Vagina (tissue), 2 donors: ENCODE measurements around the gene MBTPS1. TPM values are rescaled to one million over a fixed set of nuclear protein-coding genes. Genes with fewer than 3 reads are reported as not detected.

Experiments used
- DNase-seq, 2 donors: peaks; one replicate each; pipeline ENCODE4 v3.0.0-alpha.2; 2017; ENCODE audit errors: extremely low spot score in 2 of 2
- H3K27ac ChIP-seq: fragments of 200-600 bp; sonication (generic); one replicate; pipeline ENCODE4 v1.5.1; 2019
- H3K27me3 ChIP-seq: fragments of 200-600 bp; sonication (generic); one replicate; pipeline ENCODE4 v1.5.1; 2019
- H3K36me3 ChIP-seq, 2 donors: fragments of 200-600 bp; sonication (generic); one replicate each; pipeline ENCODE4 v1.5.1; 2017 to 2019
- H3K4me1 ChIP-seq: fragments of 200-600 bp; sonication (generic); one replicate; pipeline ENCODE4 v1.5.1; 2019
- H3K4me3 ChIP-seq, 2 donors: fragments of 200-600 bp; sonication (generic); 1 replicate in 1 of 2; 2 replicates in 1 of 2; pipeline ENCODE4 v1.5.1; 2016 to 2019
- H3K9me3 ChIP-seq: fragments of 200-600 bp; sonication (generic); one replicate; pipeline ENCODE4 v1.5.1; 2019
- POLR2A ChIP-seq, 2 donors: fragments of 450-650 bp; IDR thresholded peaks; one replicate each; pipeline ENCODE4 v1.6.1; 2017; ENCODE audit warnings: antibody characterized with exemption in 2 of 2, mild to moderate bottlenecking in 2 of 2, moderate library complexity in 2 of 2
- POLR2AphosphoS5 ChIP-seq, 2 donors: sonication (generic); formaldehyde crosslinking; IDR thresholded peaks; one replicate each; pipeline ENCODE4 v1.9.0; 2017; ENCODE audit warnings: antibody characterized with exemption in 2 of 2, mild to moderate bottlenecking in 2 of 2, low read depth in 1 of 2; ENCODE audit not compliant: insufficient read depth in 1 of 2
- intact Hi-C: fragments of 100-400 bp; cut with DNase I; formaldehyde crosslinking; loops from one replicate; pipeline ENCODE4 v1.15.1; 2023
- total RNA-seq: library from RNA; depleted of rRNA; stranded (reverse); fragments of >200 nt; gene quantifications from one replicate; pipeline ENCODE4 v1.2.3, GENCODE V29; 2016
- TF ChIP-seq, protein P1 (sequence below), 3 experiments: fragments of 450-650 bp in 2 of 3; fragments of 200-600 bp in 1 of 3; sonication (generic) in 1 of 3; IDR thresholded peaks; one replicate each; pipeline ENCODE4 v1.5.1; 2017 to 2019; ENCODE audit warnings: antibody characterized with exemption in 3 of 3, mild to moderate bottlenecking in 2 of 3, moderate library complexity in 2 of 3

Gene MBTPS1
- 71.0 TPM for total RNA-seq

DNA sequence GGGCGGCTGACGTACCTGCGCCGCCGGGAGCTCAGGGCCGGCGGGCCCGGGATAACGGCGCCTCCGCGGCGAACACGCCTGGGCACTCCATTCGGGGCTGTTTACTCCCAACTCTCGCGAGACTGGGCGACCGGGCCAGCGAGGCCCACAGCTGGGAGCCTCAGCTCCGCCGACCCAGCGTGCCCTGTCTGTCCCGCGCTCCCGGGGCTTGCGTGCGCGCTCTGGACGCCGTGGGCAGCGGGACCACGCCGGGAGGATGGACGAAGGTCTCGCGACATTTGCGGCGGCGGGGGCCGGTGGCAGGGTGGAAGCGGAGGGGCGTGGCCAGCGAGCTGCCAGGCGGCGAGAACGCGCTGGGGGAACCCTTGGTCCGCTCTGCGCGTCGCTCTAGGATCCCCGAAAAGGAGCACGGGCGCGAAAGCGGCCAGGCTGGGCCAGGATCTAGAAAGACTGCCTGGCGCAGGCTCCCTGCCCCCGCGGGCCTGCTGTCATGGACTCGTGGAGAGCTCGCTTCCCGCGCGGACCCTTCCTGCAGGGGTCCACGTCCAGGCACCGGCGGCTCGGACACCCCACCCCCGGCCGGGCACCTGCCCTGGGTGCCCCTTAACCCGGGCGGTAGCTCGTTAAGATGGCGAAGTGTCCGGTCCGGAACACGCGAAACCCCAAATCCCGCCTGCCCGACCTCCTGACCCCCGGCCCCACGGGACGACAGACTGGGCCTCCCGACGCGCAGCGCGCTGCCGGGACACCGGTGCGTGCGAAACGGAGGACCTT lies at the start of gene MBTPS1:
MBTPS1 (minus strand) TSS at position 223 of the 774 bp plus-strand sequence. CDS start 15,159 bp downstream, outside the sequence.
- Histone ChIP-seq H3K27ac (peak within 1 kb of the TSS; percentile 93), H3K9me3 (no peaks in the 10 kb centered on the region), H3K4me3 (peak within 1 kb of the TSS; percentile 88 to 100), H3K36me3 (no peaks in the 10 kb centered on the region), H3K4me1 (peaks cover 28% of the 10 kb centered on the region), H3K27me3 (no peaks in the 10 kb centered on the region)
- intact Hi-C loops = no loop called here
- peak in 1 of 2 donors; percentile 97 for DNase-seq
- TF ChIP-seq, protein P1, sequence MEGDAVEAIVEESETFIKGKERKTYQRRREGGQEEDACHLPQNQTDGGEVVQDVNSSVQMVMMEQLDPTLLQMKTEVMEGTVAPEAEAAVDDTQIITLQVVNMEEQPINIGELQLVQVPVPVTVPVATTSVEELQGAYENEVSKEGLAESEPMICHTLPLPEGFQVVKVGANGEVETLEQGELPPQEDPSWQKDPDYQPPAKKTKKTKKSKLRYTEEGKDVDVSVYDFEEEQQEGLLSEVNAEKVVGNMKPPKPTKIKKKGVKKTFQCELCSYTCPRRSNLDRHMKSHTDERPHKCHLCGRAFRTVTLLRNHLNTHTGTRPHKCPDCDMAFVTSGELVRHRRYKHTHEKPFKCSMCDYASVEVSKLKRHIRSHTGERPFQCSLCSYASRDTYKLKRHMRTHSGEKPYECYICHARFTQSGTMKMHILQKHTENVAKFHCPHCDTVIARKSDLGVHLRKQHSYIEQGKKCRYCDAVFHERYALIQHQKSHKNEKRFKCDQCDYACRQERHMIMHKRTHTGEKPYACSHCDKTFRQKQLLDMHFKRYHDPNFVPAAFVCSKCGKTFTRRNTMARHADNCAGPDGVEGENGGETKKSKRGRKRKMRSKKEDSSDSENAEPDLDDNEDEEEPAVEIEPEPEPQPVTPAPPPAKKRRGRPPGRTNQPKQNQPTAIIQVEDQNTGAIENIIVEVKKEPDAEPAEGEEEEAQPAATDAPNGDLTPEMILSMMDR (IDR thresholded peaks at IDR 0.05) = peak in 1 of 3 experiments; percentile 12
- TF ChIP-seq POLR2A (IDR thresholded peaks at IDR 0.05) (peak in 1 of 2 donors; percentile 36), POLR2AphosphoS5 (IDR thresholded peaks at IDR 0.05; ENCODE audit: insufficient read depth in 1 of 2, low read depth in 1 of 2) (peak; percentile 52 to 86)

GRCh38 chr16:84165746-84166145 lies 49.0 kb upstream of the MBTPS1 start:
- Histone ChIP-seq H3K27ac (no peak overlapping the region), H3K9me3 (no peaks in the 10 kb centered on the region), H3K27me3 (no peaks in the 10 kb centered on the region), H3K4me1 (no peaks in the 10 kb centered on the region), H3K4me3 (no peak overlapping the region), H3K36me3 (no peaks in the 10 kb centered on the region)
- intact Hi-C loops = no loop called here
- TF ChIP-seq, protein P1 (IDR thresholded peaks at IDR 0.05) = no peak
- TF ChIP-seq POLR2AphosphoS5 (IDR thresholded peaks at IDR 0.05; ENCODE audit: insufficient read depth in 1 of 2, low read depth in 1 of 2) = no peak
- no peak for TF ChIP-seq POLR2A (IDR thresholded peaks at IDR 0.05)
- DNase-seq = no peak

- DNase-seq = no peak
- no peaks in the 10 kb centered on the region for H3K9me3 ChIP-seq
- no peaks in the 10 kb centered on the region for H3K27me3 ChIP-seq
- H3K4me3 ChIP-seq = no peak overlapping the region
- H3K27ac ChIP-seq = no peak overlapping the region
- no peaks in the 10 kb centered on the region for H3K4me1 ChIP-seq
- TF ChIP-seq POLR2A (IDR thresholded peaks at IDR 0.05) = no peak
- no peaks in the 10 kb centered on the region for H3K36me3 ChIP-seq
- intact Hi-C loops = no loop called here
Observed at GRCh38 chr16:84161801-84162200, 45.1 kb upstream of the MBTPS1 start.

DNA sequence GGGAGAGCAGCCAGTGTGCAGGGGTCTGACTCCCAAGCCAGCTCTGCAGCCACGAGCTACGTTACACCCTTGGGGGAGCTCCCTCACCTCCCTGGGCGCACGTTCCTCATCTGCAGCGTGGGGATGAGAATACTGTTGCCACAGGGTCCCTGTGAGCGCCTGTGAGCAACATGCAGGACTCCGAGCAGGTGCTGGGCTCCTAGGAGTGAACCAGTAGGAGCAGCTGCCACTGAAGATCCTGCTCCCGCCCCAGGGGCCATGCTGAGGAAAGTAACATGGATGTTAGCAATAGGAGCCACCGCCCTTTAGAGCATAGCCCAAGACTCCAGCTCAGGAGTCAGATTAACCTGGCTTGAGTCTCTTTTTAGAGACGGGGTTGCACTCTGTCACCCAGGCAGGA lies 44.3 kb upstream of the MBTPS1 start:
- no peak overlapping the region for H3K27ac ChIP-seq
- intact Hi-C loops = no loop called here
- no peak overlapping the region for H3K4me3 ChIP-seq
- no peaks in the 10 kb centered on the region for H3K9me3 ChIP-seq
- H3K36me3 ChIP-seq = no peaks in the 10 kb centered on the region
- H3K27me3 ChIP-seq = no peaks in the 10 kb centered on the region
- H3K4me1 ChIP-seq = no peaks in the 10 kb centered on the region
- TF ChIP-seq POLR2AphosphoS5 (IDR thresholded peaks at IDR 0.05; ENCODE audit: insufficient read depth in 1 of 2, low read depth in 1 of 2) (no peak), POLR2A (IDR thresholded peaks at IDR 0.05) (no peak)
- TF ChIP-seq, protein P1 (IDR thresholded peaks at IDR 0.05) = no peak
- DNase-seq = no peak

- TF ChIP-seq POLR2A (IDR thresholded peaks at IDR 0.05) (no peak), POLR2AphosphoS5 (IDR thresholded peaks at IDR 0.05; ENCODE audit: insufficient read depth in 1 of 2, low read depth in 1 of 2) (no peak)
- TF ChIP-seq, protein P1 (IDR thresholded peaks at IDR 0.05) = no peak
- intact Hi-C loops = no loop called here
- H3K36me3 ChIP-seq = no peaks in the 10 kb centered on the region
- no peak for DNase-seq
- no peaks in the 10 kb centered on the region for H3K27me3 ChIP-seq
- H3K4me3 ChIP-seq = no peak overlapping the region
- no peaks in the 10 kb centered on the region for H3K4me1 ChIP-seq
- no peak overlapping the region for H3K27ac ChIP-seq
- H3K9me3 ChIP-seq = no peaks in the 10 kb centered on the region
Observed at GRCh38 chr16:84159800-84160199, 43.1 kb upstream of the MBTPS1 start.
